GM03348 (cell line): ENCODE measurements around the gene PLCG1.

ENCODE experiments used
- DNase-seq: peaks from one replicate; pipeline ENCODE4 v3.0.0; 2012; ENCODE audit warnings: low spot score

The PLCG1 gene

DNA sequence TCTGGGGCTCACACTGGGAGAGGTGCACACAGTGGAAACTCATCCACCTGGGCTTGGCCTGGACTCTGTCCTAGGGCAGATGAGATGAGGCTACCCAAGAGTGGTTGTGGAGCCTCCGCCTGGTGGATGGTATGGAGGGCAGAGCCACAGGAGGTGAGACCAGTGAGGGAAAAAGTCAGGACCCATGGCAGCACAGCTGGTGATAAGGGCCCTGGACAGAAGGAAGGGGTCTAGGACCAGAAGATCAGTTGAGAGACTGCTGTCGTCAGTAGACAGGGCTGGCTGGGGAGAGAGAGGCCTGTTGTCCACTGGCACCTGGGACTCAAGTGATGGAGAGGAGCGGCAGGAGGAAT, 29.8 kb downstream of the PLCG1 start:
- DNase-seq, result no peak

DNA sequence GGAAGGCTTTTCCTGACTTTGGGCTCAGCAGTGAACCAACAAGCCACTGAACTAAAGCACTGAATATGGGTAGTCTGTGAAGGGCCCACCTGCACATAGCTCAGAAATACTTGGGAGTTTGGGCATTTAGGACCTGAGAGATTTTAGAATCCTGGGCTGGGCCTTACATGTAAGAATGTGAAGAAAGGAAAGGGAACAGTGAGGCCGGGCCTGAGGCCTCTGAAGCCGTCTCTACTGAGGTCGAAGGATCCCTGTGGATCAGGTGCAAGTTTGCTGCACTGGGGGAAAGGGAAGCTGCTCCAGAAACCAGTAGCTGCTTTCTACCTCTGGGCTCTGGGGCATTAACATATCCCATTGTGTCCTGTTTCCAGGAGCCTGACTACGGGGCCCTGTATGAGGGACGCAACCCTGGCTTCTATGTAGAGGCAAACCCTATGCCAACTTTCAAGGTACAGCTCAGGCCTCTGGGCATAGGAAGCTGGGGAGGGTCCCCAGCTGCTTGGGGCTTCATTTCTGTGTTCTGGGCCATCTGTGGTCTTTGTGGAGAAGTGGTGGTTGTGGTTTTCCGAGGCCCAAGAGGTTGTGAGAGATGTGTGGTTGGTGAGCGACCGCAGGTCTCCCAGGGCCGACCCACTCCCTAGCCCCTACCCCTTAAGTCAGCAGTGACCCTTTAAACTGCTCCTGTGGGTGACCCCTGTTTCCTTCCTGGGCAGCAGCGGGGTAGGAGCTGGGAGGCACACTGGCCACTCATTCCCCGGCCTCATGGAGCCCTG, 30.3 kb downstream of the PLCG1 start:
- DNase-seq, result no peak

GRCh38 chr20:41168281-41169161, 31.2 kb downstream of the PLCG1 start:
- DNase-seq, result no peak

DNA sequence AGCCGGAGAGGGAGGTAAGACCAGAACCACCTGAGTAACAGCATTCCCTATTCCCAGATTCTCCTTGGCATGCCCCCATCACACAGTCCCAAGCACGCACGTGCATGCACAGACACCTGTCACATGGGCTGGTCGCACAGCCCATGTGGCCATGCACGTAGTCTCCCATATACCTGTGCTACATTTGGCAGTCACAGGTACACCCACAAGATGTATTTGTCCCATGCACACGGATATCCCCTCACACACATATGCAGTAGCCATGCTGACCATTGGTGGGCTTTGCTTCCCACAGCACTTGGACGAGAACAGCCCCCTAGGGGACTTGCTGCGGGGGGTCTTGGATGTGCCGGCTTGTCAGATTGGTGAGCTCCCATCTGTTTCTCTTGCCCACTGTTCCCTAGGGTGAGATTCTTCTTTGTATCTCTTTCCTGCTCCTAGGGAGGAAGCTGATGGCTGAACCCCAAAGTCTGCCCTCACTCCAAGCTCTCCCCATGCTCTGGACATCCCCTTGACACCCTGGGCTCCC, 31.9 kb downstream of the PLCG1 start:
- no peak for DNase-seq

- DNase-seq, result peak; percentile 57
Measured at GRCh38 chr20:41169791-41170351, 32.5 kb downstream of the PLCG1 start.

GRCh38 chr20:41170386-41171105, 33.2 kb downstream of the PLCG1 start:
- no peak for DNase-seq

DNA sequence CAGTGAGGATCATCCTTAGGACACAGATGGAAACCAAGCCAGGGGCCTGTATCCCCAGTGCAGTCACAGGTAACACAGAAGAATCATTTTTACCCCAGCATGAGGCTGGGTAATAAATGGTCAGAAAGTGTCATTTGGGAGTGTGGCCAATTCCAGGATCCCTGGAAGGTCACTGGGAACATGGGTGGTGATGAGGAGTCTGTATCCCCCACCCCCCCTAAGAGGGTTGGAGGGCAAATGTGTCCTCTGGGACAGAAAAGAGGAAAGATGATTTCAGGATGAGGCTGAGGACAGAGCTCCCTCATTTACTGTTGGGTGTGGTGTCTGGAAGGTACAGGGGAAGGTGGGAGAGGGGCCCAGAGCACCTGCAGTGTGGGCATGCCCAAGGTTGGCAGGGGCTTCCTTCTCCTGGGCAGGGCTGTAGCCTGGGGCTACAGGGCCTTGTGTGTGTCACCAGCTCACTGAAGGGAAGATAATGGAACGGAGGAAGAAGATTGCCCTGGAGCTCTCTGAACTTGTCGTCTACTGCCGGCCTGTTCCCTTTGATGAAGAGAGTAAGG, 34.5 kb downstream of the PLCG1 start:
- DNase-seq, result no peak

- DNase-seq, result no peak
Measured at GRCh38 chr20:41172296-41173140, 35.2 kb downstream of the PLCG1 start.

GRCh38 chr20:41173161-41173721, 35.9 kb downstream of the PLCG1 start:
- DNase-seq, result peak; percentile 90

GRCh38 chr20:41173791-41174341, 36.5 kb downstream of the PLCG1 start:
- no peak for DNase-seq

- DNase-seq, result no peak
Measured at GRCh38 chr20:41174373-41174772, 37.0 kb downstream of the PLCG1 start.

GRCh38 chr20:41174782-41175181, 37.4 kb downstream of the PLCG1 start:
- DNase-seq, result no peak

GRCh38 chr20:41175201-41175651, 37.9 kb downstream of the PLCG1 start:
- DNase-seq, result no peak

DNA sequence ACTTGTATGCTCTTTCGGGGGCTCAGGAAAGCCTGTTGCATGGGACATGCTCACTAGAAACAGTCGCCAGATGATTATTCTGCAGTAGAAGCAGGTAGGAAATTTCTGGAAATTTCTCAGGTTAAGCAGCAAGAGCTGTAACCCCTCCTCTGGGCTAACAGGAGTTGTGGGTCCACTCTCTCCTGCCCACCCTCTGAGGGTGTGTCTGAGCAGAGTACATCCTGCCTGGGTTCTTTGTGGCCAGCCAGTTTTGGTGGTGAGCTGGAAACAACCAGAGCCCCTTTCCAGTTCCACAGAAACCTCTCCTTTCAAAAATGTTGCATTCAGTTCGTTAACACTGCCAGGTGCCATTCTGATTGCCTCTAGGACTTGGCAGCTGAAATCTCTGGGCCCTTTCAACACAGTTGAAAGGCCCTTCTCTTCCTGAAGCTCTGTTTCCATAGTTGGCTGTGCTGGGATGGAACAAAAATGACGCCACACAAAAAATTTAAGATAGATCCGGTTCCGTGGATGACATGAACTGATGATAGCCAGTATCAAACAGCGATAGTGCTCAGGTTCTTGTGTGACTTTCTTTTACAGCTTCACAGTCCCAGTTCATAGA, 38.5 kb downstream of the PLCG1 start:
- no peak for DNase-seq

- no peak for DNase-seq
Measured at GRCh38 chr20:41176711-41177552, 39.6 kb downstream of the PLCG1 start.

- peak; percentile 92 for DNase-seq
Measured at GRCh38 chr20:41177636-41178035, 40.3 kb downstream of the PLCG1 start.

GRCh38 chr20:41178495-41178894, 41.2 kb downstream of the PLCG1 start:
- no peak for DNase-seq

DNA sequence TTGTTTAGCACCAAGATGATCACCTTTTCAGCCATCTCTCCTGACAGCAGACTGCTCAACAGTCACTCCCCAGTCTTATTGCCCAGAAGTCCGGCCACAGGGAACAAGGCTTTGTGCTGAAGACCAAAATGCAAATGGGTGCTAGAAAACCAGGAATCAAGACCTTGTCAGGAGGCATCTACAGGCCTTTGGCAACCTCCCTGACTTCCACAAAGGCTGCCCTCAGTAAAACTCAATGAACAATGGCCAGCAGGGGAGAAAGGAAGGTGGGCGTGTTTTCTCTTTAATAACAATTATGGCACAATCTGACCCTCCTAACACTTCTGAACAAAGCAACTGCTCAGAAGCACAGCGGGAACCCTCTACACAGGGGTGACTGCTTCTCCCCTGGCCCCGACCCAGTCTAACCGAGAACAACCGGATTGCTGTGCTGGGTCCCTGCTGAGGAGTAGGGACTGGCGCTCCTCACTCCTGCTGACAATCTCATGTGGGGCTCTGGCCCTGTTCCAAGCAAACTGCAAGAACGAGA, 41.6 kb downstream of the PLCG1 start:
- no peak for DNase-seq
